ENCODE measurements around the gene FRAS1.

DNA sequence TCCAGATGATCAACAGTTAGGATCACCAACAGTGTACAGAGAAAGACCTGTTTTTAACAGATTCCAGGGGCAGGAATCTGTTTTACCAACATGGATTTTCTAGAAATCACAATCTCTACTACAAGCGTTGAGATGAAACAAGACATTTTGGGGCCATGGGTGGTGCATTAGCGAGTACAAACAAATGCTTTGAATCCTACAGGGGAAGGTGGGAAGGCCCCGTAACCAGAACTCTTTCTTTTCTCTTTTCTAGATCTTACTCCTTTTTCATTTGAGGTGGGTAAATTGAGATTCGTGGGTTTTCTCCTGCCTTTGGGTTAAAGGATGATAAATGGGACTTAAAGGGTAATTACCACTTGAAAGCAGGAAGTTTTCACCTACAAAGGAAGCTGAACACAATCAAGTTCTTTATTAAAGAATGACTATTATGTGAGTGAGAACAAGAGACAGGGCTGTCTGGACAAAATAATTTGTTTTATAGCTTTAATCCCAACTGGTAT is 304.5 kb downstream of the FRAS1 start:
- TF ChIP-seq POU2F2 (IDR thresholded peaks at IDR 0.05; ENCODE audit: low read depth, low read length) = no peak
- TF ChIP-seq POLR2AphosphoS5 (IDR thresholded peaks at IDR 0.05; ENCODE audit: low read depth, low read length) = no peak
- no peak for TF ChIP-seq TAF1 (IDR thresholded peaks at IDR 0.05; ENCODE audit: low read depth, low read length)

Measured in GM12891 (cell line).